ENCODE results near the gene GLP2R.

The GLP2R gene

DNA sequence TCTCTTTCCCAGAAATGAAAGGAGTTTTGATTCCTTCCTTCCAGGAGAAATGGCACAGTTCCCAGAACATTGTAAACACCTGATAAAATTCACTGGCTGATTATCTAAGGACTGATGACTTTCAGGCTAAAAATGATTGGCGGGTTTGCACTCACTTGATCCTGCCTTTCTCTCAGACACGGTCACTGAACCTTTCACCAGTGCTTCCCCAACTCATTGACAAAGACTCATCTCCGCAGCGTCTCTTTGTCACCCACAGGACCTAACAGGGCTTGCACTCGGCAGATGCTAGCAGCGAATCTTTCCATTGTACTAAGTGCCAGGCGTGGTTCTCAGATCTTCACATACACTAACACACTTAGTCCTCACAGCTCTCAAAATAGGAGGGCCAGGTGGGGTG lies 27.0 kb upstream of the GLP2R start:
- Mint-ChIP-seq H3K4me1 (peaks cover 5% of the 10 kb centered on the region), H3K4me3 (no peak overlapping the region), H3K27me3 (ENCODE audit: low read depth) (peaks cover 32% of the 10 kb centered on the region), H3K27ac (no peak overlapping the region), H3K9me3 (peaks cover under 1% of the 10 kb centered on the region), H3K36me3 (ENCODE audit: low read depth) (no peaks in the 10 kb centered on the region)
- TF ChIP-seq, protein P1, sequence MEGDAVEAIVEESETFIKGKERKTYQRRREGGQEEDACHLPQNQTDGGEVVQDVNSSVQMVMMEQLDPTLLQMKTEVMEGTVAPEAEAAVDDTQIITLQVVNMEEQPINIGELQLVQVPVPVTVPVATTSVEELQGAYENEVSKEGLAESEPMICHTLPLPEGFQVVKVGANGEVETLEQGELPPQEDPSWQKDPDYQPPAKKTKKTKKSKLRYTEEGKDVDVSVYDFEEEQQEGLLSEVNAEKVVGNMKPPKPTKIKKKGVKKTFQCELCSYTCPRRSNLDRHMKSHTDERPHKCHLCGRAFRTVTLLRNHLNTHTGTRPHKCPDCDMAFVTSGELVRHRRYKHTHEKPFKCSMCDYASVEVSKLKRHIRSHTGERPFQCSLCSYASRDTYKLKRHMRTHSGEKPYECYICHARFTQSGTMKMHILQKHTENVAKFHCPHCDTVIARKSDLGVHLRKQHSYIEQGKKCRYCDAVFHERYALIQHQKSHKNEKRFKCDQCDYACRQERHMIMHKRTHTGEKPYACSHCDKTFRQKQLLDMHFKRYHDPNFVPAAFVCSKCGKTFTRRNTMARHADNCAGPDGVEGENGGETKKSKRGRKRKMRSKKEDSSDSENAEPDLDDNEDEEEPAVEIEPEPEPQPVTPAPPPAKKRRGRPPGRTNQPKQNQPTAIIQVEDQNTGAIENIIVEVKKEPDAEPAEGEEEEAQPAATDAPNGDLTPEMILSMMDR (IDR thresholded peaks at IDR 0.05; ENCODE audit: unreplicated experiment in 3 of 3) = no peak

DNA sequence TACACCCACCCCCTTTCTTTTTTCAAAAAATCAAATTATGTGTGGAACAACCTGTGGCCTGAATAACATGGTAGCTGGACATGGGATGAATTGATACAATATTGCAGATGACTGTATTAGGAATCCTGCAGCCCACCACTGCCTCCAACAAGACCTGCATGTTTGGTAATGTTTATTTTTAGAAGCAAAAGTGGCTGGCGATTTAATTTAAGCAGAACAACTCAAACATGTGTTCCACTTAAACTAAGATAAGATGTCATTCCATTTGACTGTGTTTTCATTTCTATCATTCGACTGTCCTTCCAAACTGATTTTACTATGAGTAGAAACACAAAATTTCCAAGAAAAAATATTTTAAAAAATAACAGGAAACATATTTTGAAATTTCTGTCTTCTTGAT lies 24.2 kb upstream of the GLP2R start:
- H3K4me1 Mint-ChIP-seq = no peaks in the 10 kb centered on the region
- TF ChIP-seq, protein P1 (IDR thresholded peaks at IDR 0.05; ENCODE audit: unreplicated experiment in 3 of 3) = no peak
- H3K27ac Mint-ChIP-seq = no peak overlapping the region
- H3K27me3 Mint-ChIP-seq (ENCODE audit: low read depth) = peaks cover 15% of the 10 kb centered on the region
- H3K36me3 Mint-ChIP-seq (ENCODE audit: low read depth) = no peaks in the 10 kb centered on the region
- peaks cover 20% of the 10 kb centered on the region for H3K9me3 Mint-ChIP-seq
- no peak overlapping the region for H3K4me3 Mint-ChIP-seq

DNA sequence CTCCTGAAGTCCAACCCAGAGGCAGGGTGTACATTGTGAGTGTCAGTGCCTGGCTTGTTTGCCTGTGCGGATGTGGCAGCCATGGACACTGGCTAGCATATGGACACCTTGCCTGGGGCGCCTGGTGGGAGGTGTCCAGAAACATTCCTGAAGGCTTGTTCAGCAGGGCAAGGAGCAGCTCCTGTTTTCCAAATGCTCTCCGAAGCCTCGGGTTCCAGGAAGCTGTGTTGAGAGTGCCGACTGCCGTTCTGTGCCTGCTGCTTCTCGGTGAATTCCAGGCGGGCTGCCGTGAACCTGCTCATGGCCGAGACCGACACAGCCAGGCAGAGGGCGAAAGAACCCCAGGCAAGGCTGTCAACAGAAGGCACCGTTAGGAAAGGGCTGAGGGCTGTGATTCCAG lies 23.4 kb upstream of the GLP2R start:
- H3K27me3 Mint-ChIP-seq (ENCODE audit: low read depth) = peaks cover 14% of the 10 kb centered on the region
- H3K27ac Mint-ChIP-seq = no peak overlapping the region
- H3K36me3 Mint-ChIP-seq (ENCODE audit: low read depth) = no peaks in the 10 kb centered on the region
- H3K4me1 Mint-ChIP-seq = no peaks in the 10 kb centered on the region
- H3K9me3 Mint-ChIP-seq = peaks cover 20% of the 10 kb centered on the region
- H3K4me3 Mint-ChIP-seq = no peak overlapping the region
- TF ChIP-seq, protein P1 (IDR thresholded peaks at IDR 0.05; ENCODE audit: unreplicated experiment in 3 of 3) = no peak

DNA sequence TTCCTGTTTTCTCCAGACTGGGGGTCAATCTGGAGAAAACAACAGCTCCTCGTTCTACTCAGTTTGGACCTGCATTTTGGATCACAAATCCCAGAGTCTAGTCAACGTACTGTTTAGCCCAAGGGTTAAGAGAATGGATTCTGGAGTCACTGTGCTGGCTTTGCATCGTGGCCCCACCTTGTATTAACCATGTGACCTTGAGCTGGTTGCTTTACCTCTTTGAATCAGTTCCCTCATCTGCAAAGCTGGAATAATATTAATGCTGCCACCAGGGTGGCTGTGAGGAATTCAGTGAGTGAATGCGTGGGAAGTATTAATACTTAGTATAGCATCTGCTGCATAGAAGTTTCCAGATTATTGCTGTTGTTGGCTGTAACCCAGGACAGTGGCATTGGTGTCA lies 23.0 kb upstream of the GLP2R start:
- Mint-ChIP-seq H3K27me3 (ENCODE audit: low read depth) (peaks cover 14% of the 10 kb centered on the region), H3K36me3 (ENCODE audit: low read depth) (no peaks in the 10 kb centered on the region), H3K4me1 (no peaks in the 10 kb centered on the region), H3K27ac (no peak overlapping the region), H3K9me3 (peaks cover 20% of the 10 kb centered on the region), H3K4me3 (no peak overlapping the region)
- TF ChIP-seq, protein P1 (IDR thresholded peaks at IDR 0.05; ENCODE audit: unreplicated experiment in 3 of 3) = no peak

DNA sequence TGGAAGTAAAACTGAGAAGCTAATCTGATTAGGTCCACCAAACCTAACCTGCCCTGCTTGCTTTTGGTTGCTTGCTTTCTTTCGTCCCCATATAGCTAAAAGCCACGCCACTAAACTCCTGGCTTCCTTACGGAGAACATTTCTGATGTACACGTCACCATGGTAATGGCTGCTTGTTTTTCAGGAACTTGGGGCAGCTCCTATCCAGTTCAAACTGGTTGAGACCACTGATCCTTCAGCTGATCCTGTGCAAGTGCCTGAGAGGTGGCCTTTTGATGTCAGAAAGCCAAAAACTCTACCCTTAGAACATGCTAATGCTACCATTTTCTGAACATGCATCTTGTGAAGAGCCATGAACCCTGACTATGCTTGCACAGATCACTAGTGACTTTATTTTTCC lies 20.0 kb upstream of the GLP2R start:
- peaks cover 20% of the 10 kb centered on the region for H3K9me3 Mint-ChIP-seq
- no peaks in the 10 kb centered on the region for H3K4me1 Mint-ChIP-seq
- no peak overlapping the region for H3K27ac Mint-ChIP-seq
- no peak overlapping the region for H3K4me3 Mint-ChIP-seq
- no peaks in the 10 kb centered on the region for H3K36me3 Mint-ChIP-seq (ENCODE audit: low read depth)
- H3K27me3 Mint-ChIP-seq (ENCODE audit: low read depth) = peaks cover 3% of the 10 kb centered on the region
- TF ChIP-seq, protein P1 (IDR thresholded peaks at IDR 0.05; ENCODE audit: unreplicated experiment in 3 of 3) = no peak

DNA sequence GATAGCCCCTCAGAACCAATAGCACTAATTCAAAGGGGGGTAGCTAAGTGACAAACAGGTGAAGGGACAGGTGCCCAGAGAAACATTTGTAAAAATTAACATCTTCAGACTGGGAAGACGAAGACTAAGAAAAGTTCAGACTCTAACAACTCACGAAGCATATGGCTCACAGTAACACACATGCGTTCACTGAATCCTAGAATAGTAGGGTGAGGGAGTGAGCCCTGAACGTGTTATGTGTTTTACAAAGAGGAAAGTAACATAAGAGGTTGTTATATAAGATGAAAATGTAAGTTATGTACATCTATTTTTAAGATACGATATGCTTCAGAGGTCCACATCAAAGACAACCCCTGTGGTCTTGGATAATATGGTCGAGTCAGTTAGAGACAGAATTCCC lies 19.0 kb upstream of the GLP2R start:
- Mint-ChIP-seq H3K36me3 (ENCODE audit: low read depth) (no peaks in the 10 kb centered on the region), H3K27me3 (ENCODE audit: low read depth) (peaks cover 3% of the 10 kb centered on the region), H3K4me1 (no peaks in the 10 kb centered on the region), H3K9me3 (peaks cover 20% of the 10 kb centered on the region), H3K27ac (no peak overlapping the region), H3K4me3 (no peak overlapping the region)
- TF ChIP-seq, protein P1 (IDR thresholded peaks at IDR 0.05; ENCODE audit: unreplicated experiment in 3 of 3) = no peak
